Measurements from ENCODE around the gene TBCEL. TPM values are rescaled to one million over a fixed set of nuclear protein-coding genes. Genes with fewer than 3 reads are reported as not detected.

The TBCEL gene
- total and polyA plus RNA-seq, 10 of the 15 experiments (the other 5 are each of a cell fraction or from before 2014, with no cell fraction given) = 2.0 to 10.4 (median 7.3) TPM

DNA sequence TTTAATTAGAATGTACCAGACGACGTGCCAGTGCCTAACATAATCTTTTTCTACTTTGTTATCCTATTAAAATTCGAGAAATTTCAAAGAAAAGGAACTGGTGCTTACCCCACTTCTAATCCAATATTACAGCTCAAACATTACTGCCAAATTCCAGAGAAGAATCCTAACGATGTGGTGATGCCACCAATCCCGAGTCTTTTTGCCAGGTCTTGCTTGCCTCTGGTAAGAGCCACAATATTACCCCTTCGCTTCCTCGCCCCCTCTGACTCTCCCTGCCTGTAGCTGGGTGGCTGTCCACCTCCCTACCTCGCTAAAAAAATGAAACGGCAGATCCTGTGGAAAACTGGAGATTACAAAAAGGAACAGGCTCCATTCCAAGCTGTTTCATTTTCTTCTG, 49.4 kb upstream of the TBCEL start:
- in situ Hi-C loops (cut with MboI) (no loop called here), intact Hi-C loops (cut with micrococcal nuclease; ENCODE audit: unreplicated experiment) (no loop called here)
- ATAC-seq = no peak
- Histone ChIP-seq H3K4me1 (ENCODE audit: control insufficient read depth, insufficient read depth, low read length) (no peaks in the 10 kb centered on the region), H3K36me3 (ENCODE audit: control insufficient read depth in 2 of 2, insufficient read depth in 2 of 2, low read length in 1 of 2) (no peaks in the 10 kb centered on the region; a peak in 1 of 4 replicates), H3K27ac (ENCODE audit: control insufficient read depth, insufficient read depth) (no peak overlapping the region), H3K4me3 (no peak overlapping the region), H2AFZ (ENCODE audit: control insufficient read depth, low read depth, low read length) (no peak overlapping the region), H3K9me3 (replicated peaks; ENCODE audit: control insufficient read depth, insufficient read depth, low read length) (no peaks in the 10 kb centered on the region), H4K20me1 (ENCODE audit: control insufficient read depth, insufficient read depth) (no peaks in the 10 kb centered on the region), H3K4me2 (ENCODE audit: control insufficient read depth, insufficient read depth) (no peak overlapping the region), H3K9ac (ENCODE audit: control insufficient read depth, insufficient read depth, low read length) (no peak overlapping the region), H3K79me2 (ENCODE audit: control insufficient read depth, insufficient read depth, low read length) (no peaks in the 10 kb centered on the region), H3K27me3 (replicated peaks in 1 of 2; ENCODE audit: control insufficient read depth in 2 of 2, insufficient read depth in 2 of 2, low read length in 1 of 2) (no peaks in the 10 kb centered on the region)
- no peak for FAIRE-seq
- CTCF ChIA-PET = interaction anchor here (0.7 kb wide), 1 partner anchor 282 kb away, joined by 3 read pairs; no protein-coding TSS in a partner anchor
- RAD21 ChIA-PET (ENCODE audit: unreplicated experiment) = no interaction called here
- WGBS (ENCODE audit: insufficient coverage, insufficient replicate concordance, low lambda C conversion rate, missing lambda C conversion rate) = 16% methylated on average over 9 of the region's 9 CpGs
- SMC1A ChIA-PET (ENCODE audit: uncharacterized antibody, unreplicated experiment) = no interaction called here
- POLR2A ChIA-PET = no interaction called here
- TF ChIP-seq RUNX3 (IDR thresholded peaks at IDR 0.05; ENCODE audit: low read length) (no peak), YBX1 (IDR thresholded peaks at IDR 0.05) (no peak), CHD2 (IDR thresholded peaks at IDR 0.05; ENCODE audit: borderline replicate concordance, low read depth, low read length) (no peak), HDGF (IDR thresholded peaks at IDR 0.05) (no peak), SUZ12 (IDR thresholded peaks at IDR 0.05; ENCODE audit: unreplicated experiment) (no peak), EZH2 (IDR thresholded peaks at IDR 0.05; ENCODE audit: borderline replicate concordance, control insufficient read depth, low read depth, low read length) (no peak), NR2C2 (IDR thresholded peaks at IDR 0.05; ENCODE audit: borderline replicate concordance, control insufficient read depth, insufficient read length, low read depth) (no peak), POLR2AphosphoS2 (IDR thresholded peaks at IDR 0.05; ENCODE audit: low read depth, low read length) (no peak), FOXM1 (IDR thresholded peaks at IDR 0.05; ENCODE audit: low read depth, low read length) (no peak)
- DNase-seq (ENCODE audit: low read depth, low spot score) = no peak
- BruUV-seq (replicated peaks) = no TSS peak

DNA sequence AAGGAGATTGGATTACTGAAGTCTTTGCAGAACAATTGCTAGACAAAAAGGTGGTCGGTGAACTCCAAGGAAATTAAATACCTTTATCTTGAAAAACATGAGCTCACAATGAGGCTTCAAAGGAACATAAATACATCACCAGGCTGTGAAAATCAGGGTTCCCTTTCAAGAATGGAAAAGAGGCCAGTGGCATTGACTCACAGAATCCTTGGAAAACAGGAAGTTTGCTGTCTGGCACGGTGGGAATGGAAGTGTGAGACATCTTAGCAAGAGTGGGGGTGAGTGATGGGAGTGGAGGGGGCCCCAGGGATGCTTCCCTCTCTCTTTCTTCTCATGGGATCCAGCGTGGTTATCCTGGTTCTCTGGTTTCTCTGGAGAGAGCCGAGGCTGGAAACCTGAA, 48.9 kb upstream of the TBCEL start:
- no peak overlapping the region for H3K9ac ChIP-seq (ENCODE audit: control insufficient read depth, insufficient read depth, low read length)
- ATAC-seq = no peak
- intact Hi-C loops (cut with micrococcal nuclease; ENCODE audit: unreplicated experiment) (no loop called here), in situ Hi-C loops (cut with MboI) (no loop called here)
- RAD21 ChIA-PET (ENCODE audit: unreplicated experiment) = no interaction called here
- no peak overlapping the region for H2AFZ ChIP-seq (ENCODE audit: control insufficient read depth, low read depth, low read length)
- H3K4me2 ChIP-seq (ENCODE audit: control insufficient read depth, insufficient read depth) = no peak overlapping the region
- SMC1A ChIA-PET (ENCODE audit: uncharacterized antibody, unreplicated experiment) = no interaction called here
- POLR2A ChIA-PET = no interaction called here
- no peaks in the 10 kb centered on the region for H4K20me1 ChIP-seq (ENCODE audit: control insufficient read depth, insufficient read depth)
- no peak overlapping the region for H3K27ac ChIP-seq (ENCODE audit: control insufficient read depth, insufficient read depth)
- no peak for FAIRE-seq
- BruUV-seq (replicated peaks) = no TSS peak
- no peaks in the 10 kb centered on the region for H3K27me3 ChIP-seq (replicated peaks in 1 of 2; ENCODE audit: control insufficient read depth in 2 of 2, insufficient read depth in 2 of 2, low read length in 1 of 2)
- H3K4me1 ChIP-seq (ENCODE audit: control insufficient read depth, insufficient read depth, low read length) = no peaks in the 10 kb centered on the region
- 2% methylated on average over 4 of the region's 4 CpGs for WGBS (ENCODE audit: insufficient coverage, insufficient replicate concordance, low lambda C conversion rate, missing lambda C conversion rate)
- H3K9me3 ChIP-seq (replicated peaks; ENCODE audit: control insufficient read depth, insufficient read depth, low read length) = no peaks in the 10 kb centered on the region
- DNase-seq (ENCODE audit: low read depth, low spot score) = no peak
- CTCF ChIA-PET = no interaction called here
- no peaks in the 10 kb centered on the region for H3K79me2 ChIP-seq (ENCODE audit: control insufficient read depth, insufficient read depth, low read length)
- no peak overlapping the region for H3K4me3 ChIP-seq
- no peaks in the 10 kb centered on the region; a peak in 1 of 4 replicates for H3K36me3 ChIP-seq (ENCODE audit: control insufficient read depth in 2 of 2, insufficient read depth in 2 of 2, low read length in 1 of 2)
- TF ChIP-seq DPF2 (IDR thresholded peaks at IDR 0.05) (no peak), ZNF24 (IDR thresholded peaks at IDR 0.05) (no peak), NR2F1 (conservative IDR thresholded peaks at IDR 0.05) (no peak), NRF1 (conservative IDR thresholded peaks at IDR 0.05; ENCODE audit: low read depth, low read length) (no peak), PAX8 (IDR thresholded peaks at IDR 0.05) (no peak), RB1 (IDR thresholded peaks at IDR 0.05; ENCODE audit: borderline replicate concordance) (no peak), STAT3 (IDR thresholded peaks at IDR 0.05; ENCODE audit: low read depth, low read length) (no peak), NR2C1 (IDR thresholded peaks at IDR 0.05) (no peak), CHD2 (IDR thresholded peaks at IDR 0.05; ENCODE audit: borderline replicate concordance, low read depth, low read length) (no peak), SIN3A (IDR thresholded peaks at IDR 0.05; ENCODE audit: low read depth, low read length) (no peak)
